ENCODE results near the gene KRTAP13-1.

Gene KRTAP13-1

GRCh38 chr21:30395731-30396130, at the start of gene KRTAP13-1:
TSS of gene KRTAP13-1 (plus strand) at chr21:30396031. CDS start at chr21:30396087, 56 bp downstream.
- no peak for DNase-seq

GRCh38 chr21:30348506-30348905, 47.3 kb upstream of the KRTAP13-1 start, which contains the start of gene KRTAP23-1:
TSS of gene KRTAP23-1 (minus strand) at chr21:30348606. CDS start at chr21:30348606, 0 bp downstream.
- no peak for DNase-seq

GRCh38 chr21:30349572-30349971, 46.3 kb upstream of the KRTAP13-1 start:
- DNase-seq, result no peak

GRCh38 chr21:30351534-30351933, 44.3 kb upstream of the KRTAP13-1 start:
- DNase-seq, result no peak

GRCh38 chr21:30354308-30355005, 41.4 kb upstream of the KRTAP13-1 start:
- DNase-seq, result no peak

GRCh38 chr21:30355906-30356305, 39.9 kb upstream of the KRTAP13-1 start:
- no peak for DNase-seq

- DNase-seq, result no peak
These were observed 23.6 kb upstream of the KRTAP13-1 start, which contains the start of gene KRTAP13-2 for GRCh38 chr21:30372139-30372770. TSS of gene KRTAP13-2 (minus strand) at chr21:30372271. CDS start at chr21:30372213, 58 bp downstream.

GRCh38 chr21:30382201-30382600, 13.6 kb upstream of the KRTAP13-1 start:
- no peak for DNase-seq

GRCh38 chr21:30391492-30392025, 4.3 kb upstream of the KRTAP13-1 start:
- DNase-seq, result no peak

GRCh38 chr21:30408782-30409494, 13.1 kb downstream of the KRTAP13-1 start:
- peak; percentile 4 for DNase-seq

- DNase-seq, result no peak
These were observed 20.2 kb downstream of the KRTAP13-1 start for GRCh38 chr21:30415993-30416392.

- DNase-seq, result no peak
These were observed 30.0 kb downstream of the KRTAP13-1 start, which contains the start of gene KRTAP13-3 for GRCh38 chr21:30425826-30426225. TSS of gene KRTAP13-3 (minus strand) at chr21:30425926. CDS start at chr21:30425912, 14 bp downstream.

- DNase-seq, result no peak
These were observed 30.9 kb downstream of the KRTAP13-1 start for GRCh38 chr21:30426731-30427130.

GRCh38 chr21:30430170-30430655, 34.4 kb downstream of the KRTAP13-1 start, which contains the start of gene KRTAP13-4:
TSS of gene KRTAP13-4 (plus strand) at chr21:30430220. CDS start at chr21:30430276, 56 bp downstream.
- no peak for DNase-seq

- DNase-seq, result peak; percentile 7
These were observed 38.3 kb downstream of the KRTAP13-1 start for GRCh38 chr21:30434033-30434631.

GRCh38 chr21:30437010-30437565, 41.3 kb downstream of the KRTAP13-1 start:
- DNase-seq, result no peak

GRCh38 chr21:30439975-30440374, 44.1 kb downstream of the KRTAP13-1 start, which contains the start of gene KRTAP15-1:
TSS of gene KRTAP15-1 (plus strand) at chr21:30440275. CDS start at chr21:30440328, 53 bp downstream.
- DNase-seq, result no peak

GRCh38 chr21:30443226-30443625, 47.4 kb downstream of the KRTAP13-1 start:
- no peak for DNase-seq

- DNase-seq, result no peak
These were observed 48.4 kb downstream of the KRTAP13-1 start for GRCh38 chr21:30444204-30444603.

Data from NCI-H510A treated with DMSO at 0.1 percent for 48 hours (cell line).